Activated CD4-positive, alpha-beta T cell treated with anti-CD3 and anti-CD28 coated beads, Interleukin-2, amount 10 ng/mL, durations not matched to agents 7 days and 5 days (primary cell): Measurements from ENCODE around the gene GUK1. TPM values are rescaled to one million over a fixed set of nuclear protein-coding genes. Genes with fewer than 3 reads are reported as not detected.
A peak's percentile ranks its signal among the peaks of the same experiment; 100 is the strongest.

Experiments
- CTCF ChIA-PET: fragments of 350-600 bp; sonication (Branson Sonifier 250); formaldehyde crosslinking; loops from one replicate; lab custom pipeline; 2021; ENCODE audit warnings: antibody characterized with exemption; lab: Charles Lee
- POLR2A ChIA-PET: fragments of 350-600 bp; sonication (Branson Sonifier 250); formaldehyde crosslinking; loops from one replicate; lab custom pipeline; 2021; ENCODE audit warnings: antibody characterized with exemption; lab: Charles Lee
- DNase-seq: peaks from one replicate; pipeline ENCODE4 v3.0.0-alpha.2; 2020
- H3K27ac Mint-ChIP-seq: one replicate; pipeline ENCODE4 v1.8.0; 2021; ENCODE audit warnings: mild to moderate bottlenecking, moderate library complexity, mixed read lengths
- H3K27me3 Mint-ChIP-seq: one replicate; pipeline ENCODE4 v1.8.0; 2021; ENCODE audit warnings: mixed read lengths
- H3K36me3 Mint-ChIP-seq: one replicate; pipeline ENCODE4 v1.8.0; 2021; ENCODE audit warnings: low read depth, mixed read lengths
- H3K4me1 Mint-ChIP-seq: one replicate; pipeline ENCODE4 v1.8.0; 2021; ENCODE audit warnings: mixed read lengths
- H3K4me3 Mint-ChIP-seq: one replicate; pipeline ENCODE4 v1.8.0; 2021; ENCODE audit warnings: mild to moderate bottlenecking, moderate library complexity, mixed read lengths
- H3K9me3 Mint-ChIP-seq: one replicate; pipeline ENCODE4 v1.8.0; 2021; ENCODE audit warnings: mixed read lengths
- total RNA-seq, 2 experiments: library from RNA; stranded (reverse); gene quantifications; one replicate each; pipeline ENCODE4 v1.2.3, GENCODE V29; 2021

GUK1 gene
- total RNA-seq, 2 experiments from 2014 or later, result 207 to 260 TPM

- no peak overlapping the region for H3K27ac Mint-ChIP-seq
- ChIA-PET CTCF (interaction anchor here (1.1 to 1.8 kb wide), 2 partner anchors 32 to 556 kb away, joined by 3 to 5 read pairs; no protein-coding TSS in a partner anchor), POLR2A (no interaction called here)
- H3K9me3 Mint-ChIP-seq, result peaks cover 19% of the 10 kb centered on the region
- no peaks in the 10 kb centered on the region for H3K27me3 Mint-ChIP-seq
- no peak overlapping the region for H3K4me3 Mint-ChIP-seq
- DNase-seq, result no peak
- H3K36me3 Mint-ChIP-seq, result peaks cover 45% of the 10 kb centered on the region
- peaks cover 20% of the 10 kb centered on the region for H3K4me1 Mint-ChIP-seq
Measured at GRCh38 chr1:228098323-228098931, 41.7 kb upstream of the GUK1 start.

- POLR2A ChIA-PET, result no interaction called here
- Mint-ChIP-seq H3K36me3 (peaks cover 42% of the 10 kb centered on the region), H3K27ac (no peak overlapping the region), H3K4me3 (no peak overlapping the region), H3K27me3 (no peaks in the 10 kb centered on the region), H3K4me1 (peaks cover 29% of the 10 kb centered on the region), H3K9me3 (peaks cover 14% of the 10 kb centered on the region)
- DNase-seq, result no peak
- CTCF ChIA-PET, result interaction anchor here (1.7 to 2.1 kb wide), 3 partner anchors 8 to 31 kb away, joined by 3 to 8 read pairs (median 5); no protein-coding TSS in a partner anchor
Measured at GRCh38 chr1:228099331-228099732, 40.7 kb upstream of the GUK1 start.

DNA sequence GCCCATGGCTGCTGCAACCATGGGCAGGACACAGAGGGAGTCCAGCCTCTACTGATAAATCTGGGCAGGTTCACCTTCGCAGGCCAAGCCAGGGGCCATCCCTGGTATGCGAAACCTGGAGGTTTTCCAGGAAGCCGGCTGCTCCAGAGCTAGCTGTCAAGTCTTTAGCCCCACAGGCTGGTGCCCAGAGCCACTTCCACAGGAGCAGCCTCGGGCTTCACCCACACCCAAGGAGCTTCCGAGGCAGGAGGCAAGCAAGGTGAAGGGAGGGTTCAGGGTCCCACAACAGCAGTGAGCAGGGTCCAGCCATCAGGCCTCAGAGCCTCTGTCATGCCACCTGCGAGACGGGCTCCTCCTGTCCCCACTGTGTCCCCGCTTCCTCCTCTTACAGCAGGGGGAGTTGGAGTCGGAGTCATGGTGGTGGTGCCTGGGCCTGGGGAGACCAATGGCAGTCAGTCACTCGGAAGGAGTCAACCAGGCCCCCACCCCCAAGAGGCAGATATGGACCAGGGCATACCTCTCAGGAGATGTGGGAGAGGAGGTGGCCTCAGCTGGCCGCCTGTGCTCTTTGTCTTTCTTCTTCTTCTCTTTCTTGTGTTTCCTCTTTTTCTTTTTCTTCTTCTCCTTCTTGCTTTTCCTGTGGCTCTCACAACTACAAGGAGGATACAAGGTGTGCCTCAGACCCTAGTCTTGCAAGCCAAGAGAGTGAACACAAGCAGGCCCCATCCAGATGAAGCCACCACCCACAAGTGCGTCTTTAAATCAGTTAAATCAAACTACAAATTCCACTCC is 39.1 kb upstream of the GUK1 start:
- Mint-ChIP-seq H3K27me3 (no peaks in the 10 kb centered on the region), H3K4me1 (peaks cover 28% of the 10 kb centered on the region), H3K9me3 (no peaks in the 10 kb centered on the region), H3K27ac (peak overlapping the region; percentile 70), H3K36me3 (peaks cover 27% of the 10 kb centered on the region), H3K4me3 (peak overlapping the region; percentile 93)
- no peak for DNase-seq
- ChIA-PET POLR2A (no interaction called here), CTCF (interaction anchor here (2.1 kb wide), 1 partner anchor 10 kb away, joined by 8 read pairs; no protein-coding TSS in a partner anchor)

DNA sequence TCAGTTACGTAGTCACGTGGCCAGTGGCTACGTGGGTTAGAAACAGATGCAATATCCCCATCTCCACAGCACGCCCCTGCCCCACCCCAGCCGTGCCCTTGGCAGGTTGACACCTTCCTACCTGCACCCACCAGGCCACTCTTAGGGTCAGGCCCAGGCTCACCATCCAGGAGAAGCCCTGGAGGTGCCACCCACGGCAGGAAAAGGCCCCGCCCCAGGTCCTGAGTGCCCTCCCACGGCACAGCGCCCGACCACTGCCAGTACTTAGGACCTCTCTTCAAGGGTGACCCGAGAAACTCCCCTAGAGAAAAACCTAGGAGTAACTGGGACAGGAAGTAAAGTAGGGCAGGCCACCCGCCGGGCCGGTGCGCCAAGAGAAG is 38.5 kb upstream of the GUK1 start:
- no peaks in the 10 kb centered on the region for H3K9me3 Mint-ChIP-seq
- no peak for DNase-seq
- no peaks in the 10 kb centered on the region for H3K27me3 Mint-ChIP-seq
- POLR2A ChIA-PET, result no interaction called here
- H3K4me1 Mint-ChIP-seq, result peaks cover 29% of the 10 kb centered on the region
- H3K36me3 Mint-ChIP-seq, result peaks cover 25% of the 10 kb centered on the region
- H3K27ac Mint-ChIP-seq, result peak overlapping the region; percentile 70
- CTCF ChIA-PET, result interaction anchor here (0.9 kb wide), 1 partner anchor 9 kb away, joined by 4 read pairs; no protein-coding TSS in a partner anchor
- peak overlapping the region; percentile 93 for H3K4me3 Mint-ChIP-seq

GRCh38 chr1:228101994-228102790 is 37.9 kb upstream of the GUK1 start:
- DNase-seq, result peak; percentile 60
- peaks cover 23% of the 10 kb centered on the region for H3K36me3 Mint-ChIP-seq
- no peaks in the 10 kb centered on the region for H3K27me3 Mint-ChIP-seq
- peaks cover 29% of the 10 kb centered on the region for H3K4me1 Mint-ChIP-seq
- H3K9me3 Mint-ChIP-seq, result no peaks in the 10 kb centered on the region
- ChIA-PET POLR2A (no interaction called here), CTCF (interaction anchor here (0.9 kb wide), 1 partner anchor 10 kb away, joined by 4 read pairs; no protein-coding TSS in a partner anchor)
- H3K4me3 Mint-ChIP-seq, result peak overlapping the region; percentile 93
- H3K27ac Mint-ChIP-seq, result peak overlapping the region; percentile 97

DNA sequence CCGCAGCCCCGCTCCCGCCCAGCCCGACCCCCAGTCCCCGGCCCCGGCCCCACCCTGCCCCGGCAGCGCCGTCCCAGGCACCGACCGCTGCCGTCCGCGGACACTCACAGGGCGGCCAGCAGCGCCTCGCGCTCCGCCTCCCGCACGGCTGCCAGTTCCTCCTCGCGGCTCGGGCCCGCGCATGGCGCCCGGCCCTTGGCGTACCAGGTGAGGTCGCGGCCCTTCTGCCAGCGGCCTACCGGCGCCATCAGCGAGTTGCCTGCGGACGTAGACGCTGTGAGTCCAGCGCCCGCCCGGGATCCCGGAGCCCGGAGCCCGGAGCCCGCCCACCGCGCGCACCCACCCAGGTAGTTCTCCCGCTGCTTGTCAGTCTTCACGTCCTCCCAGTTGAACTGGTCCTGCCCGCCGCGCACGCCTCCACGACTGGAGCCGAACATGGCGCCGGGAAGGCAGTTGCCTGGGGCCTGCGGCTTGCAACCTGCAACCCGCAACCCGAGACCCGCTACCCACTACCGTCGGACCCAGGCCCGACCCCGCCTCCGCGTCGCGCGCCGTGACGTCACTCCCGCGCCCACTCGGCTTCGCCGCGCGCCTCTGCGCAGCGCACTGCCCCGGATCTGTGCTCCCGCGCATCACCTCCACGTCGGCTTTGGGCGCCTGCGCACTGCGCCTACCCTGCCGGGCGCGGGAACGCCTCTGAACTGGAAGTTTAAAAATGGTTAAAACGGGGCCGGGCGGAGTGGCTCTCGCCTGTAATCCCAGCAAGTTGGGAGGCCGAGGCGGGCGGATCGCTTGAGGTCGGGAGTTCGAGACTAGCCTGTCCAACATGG is 37.1 kb upstream of the GUK1 start, which contains the start of gene C1orf35:
TSS of gene C1orf35 (minus strand) at position 535 of the 830 bp plus-strand sequence. CDS start at position 437, 98 bp downstream.
- CTCF ChIA-PET, result interaction anchor here (1.0 to 2.3 kb wide), 2 partner anchors 12 to 64 kb away, joined by 4 to 5 read pairs; no protein-coding TSS in a partner anchor
- DNase-seq, result peak; percentile 97

GRCh38 chr1:228104526-228105269 is 35.4 kb upstream of the GUK1 start:
- Mint-ChIP-seq H3K4me3 (peak overlapping the region; percentile 93), H3K36me3 (peaks cover 9% of the 10 kb centered on the region), H3K4me1 (peaks cover 43% of the 10 kb centered on the region), H3K9me3 (no peaks in the 10 kb centered on the region), H3K27me3 (no peaks in the 10 kb centered on the region), H3K27ac (peak overlapping the region; percentile 97)
- DNase-seq, result no peak
- ChIA-PET CTCF (interaction anchor here (1.0 to 2.3 kb wide), 2 partner anchors 14 to 62 kb away, joined by 4 to 5 read pairs; no protein-coding TSS in a partner anchor), POLR2A (no interaction called here)

More for the DNA sequence above, 37.1 kb upstream of the GUK1 start, which contains the start of gene C1orf35:
- POLR2A ChIA-PET, result interaction anchor here (0.7 kb wide), 1 partner anchor 52 kb away, joined by 3 read pairs; no protein-coding TSS in a partner anchor
- no peaks in the 10 kb centered on the region for H3K27me3 Mint-ChIP-seq
- peaks cover 19% of the 10 kb centered on the region for H3K36me3 Mint-ChIP-seq
- peak within 1 kb of the TSS; percentile 93 for H3K4me3 Mint-ChIP-seq
- peaks cover 33% of the 10 kb centered on the region for H3K4me1 Mint-ChIP-seq
- peak within 1 kb of the TSS; percentile 97 for H3K27ac Mint-ChIP-seq
- no peaks in the 10 kb centered on the region for H3K9me3 Mint-ChIP-seq

- H3K27ac Mint-ChIP-seq, result no peak overlapping the region
- H3K4me3 Mint-ChIP-seq, result no peak overlapping the region
- peaks cover 49% of the 10 kb centered on the region for H3K4me1 Mint-ChIP-seq
- POLR2A ChIA-PET, result no interaction called here
- no peaks in the 10 kb centered on the region for H3K27me3 Mint-ChIP-seq
- CTCF ChIA-PET, result interaction anchor here (1.5 to 2.3 kb wide), 2 partner anchors 61 kb away, joined by 5 read pairs; no protein-coding TSS in a partner anchor
- peaks cover 9% of the 10 kb centered on the region for H3K36me3 Mint-ChIP-seq
- no peak for DNase-seq
- H3K9me3 Mint-ChIP-seq, result no peaks in the 10 kb centered on the region
Measured at GRCh38 chr1:228105270-228105995, 34.6 kb upstream of the GUK1 start.

DNA sequence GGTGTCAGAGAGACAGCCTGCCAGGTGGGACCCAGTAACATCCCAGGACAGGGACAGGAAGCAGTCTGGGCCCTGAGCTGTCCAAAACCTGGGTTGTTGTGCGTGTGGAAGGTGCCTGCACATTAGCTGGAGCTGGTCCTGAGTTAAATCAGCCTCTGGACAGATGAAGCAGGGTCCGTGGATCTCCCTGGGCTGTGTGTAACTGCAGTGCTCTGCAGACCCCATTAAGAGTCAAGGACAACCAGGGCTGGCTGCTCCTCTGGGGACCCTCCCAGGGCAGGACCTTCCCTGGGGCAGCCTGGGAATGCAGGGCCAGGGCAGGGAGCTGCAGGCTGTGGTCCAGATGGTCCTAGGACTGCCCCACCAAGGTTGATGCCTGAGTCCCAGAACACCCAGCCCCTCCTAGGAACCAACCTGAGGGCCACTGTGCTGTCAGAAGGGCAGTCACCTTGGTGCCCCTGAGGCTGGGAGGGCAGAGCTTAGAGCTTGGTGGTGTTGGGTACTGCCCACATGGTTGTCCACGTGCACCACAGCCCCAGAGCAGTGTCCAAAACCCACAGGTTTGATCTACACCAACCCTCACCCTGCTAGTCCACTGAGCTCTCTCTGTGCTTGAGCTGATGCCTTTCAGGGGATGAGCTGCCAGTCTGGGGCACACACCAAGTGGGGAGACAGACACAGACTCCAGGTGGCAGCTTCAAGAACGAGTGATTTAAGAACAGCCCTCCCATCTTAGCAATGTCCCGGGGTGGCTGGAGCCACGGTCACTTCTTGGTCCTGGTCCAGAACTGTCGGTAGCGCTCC is 33.9 kb upstream of the GUK1 start:
- Mint-ChIP-seq H3K9me3 (no peaks in the 10 kb centered on the region), H3K4me1 (peaks cover 47% of the 10 kb centered on the region), H3K36me3 (peaks cover 9% of the 10 kb centered on the region), H3K4me3 (no peak overlapping the region), H3K27me3 (no peaks in the 10 kb centered on the region), H3K27ac (peak overlapping the region; percentile 81)
- ChIA-PET POLR2A (no interaction called here), CTCF (interaction anchor here (0.7 to 1.5 kb wide), 3 partner anchors 32 to 60 kb away, joined by 5 read pairs; partner anchors contain the start of gene IBA57)
- DNase-seq, result no peak

- CTCF ChIA-PET, result interaction anchor here (0.7 to 1.5 kb wide), 3 partner anchors 31 to 60 kb away, joined by 5 read pairs; partner anchors contain the start of gene IBA57
- POLR2A ChIA-PET, result no interaction called here
- Mint-ChIP-seq H3K36me3 (peaks cover 9% of the 10 kb centered on the region), H3K27me3 (no peaks in the 10 kb centered on the region), H3K9me3 (no peaks in the 10 kb centered on the region), H3K4me3 (peak overlapping the region; percentile 27), H3K27ac (peak overlapping the region; percentile 81), H3K4me1 (peaks cover 41% of the 10 kb centered on the region)
- DNase-seq, result no peak
Measured at GRCh38 chr1:228106800-228107054, 33.4 kb upstream of the GUK1 start.
